Liver (tissue), 2 donors: ENCODE measurements around the gene RHOH.

ENCODE experiments used
- MAX ChIP-seq: IDR thresholded peaks from 2 replicates; pipeline ENCODE4 v1.6.1; 2016; ENCODE audit warnings: antibody characterized with exemption
- TF ChIP-seq, protein P1 (sequence below): fragments of 150-350 bp; IDR thresholded peaks from 2 replicates; pipeline ENCODE4 v1.5.1; 2017; ENCODE audit warnings: improper control_type of control experiment, low read depth, low read length; ENCODE audit not compliant: missing input control
- donor health status: healthy.

DNA sequence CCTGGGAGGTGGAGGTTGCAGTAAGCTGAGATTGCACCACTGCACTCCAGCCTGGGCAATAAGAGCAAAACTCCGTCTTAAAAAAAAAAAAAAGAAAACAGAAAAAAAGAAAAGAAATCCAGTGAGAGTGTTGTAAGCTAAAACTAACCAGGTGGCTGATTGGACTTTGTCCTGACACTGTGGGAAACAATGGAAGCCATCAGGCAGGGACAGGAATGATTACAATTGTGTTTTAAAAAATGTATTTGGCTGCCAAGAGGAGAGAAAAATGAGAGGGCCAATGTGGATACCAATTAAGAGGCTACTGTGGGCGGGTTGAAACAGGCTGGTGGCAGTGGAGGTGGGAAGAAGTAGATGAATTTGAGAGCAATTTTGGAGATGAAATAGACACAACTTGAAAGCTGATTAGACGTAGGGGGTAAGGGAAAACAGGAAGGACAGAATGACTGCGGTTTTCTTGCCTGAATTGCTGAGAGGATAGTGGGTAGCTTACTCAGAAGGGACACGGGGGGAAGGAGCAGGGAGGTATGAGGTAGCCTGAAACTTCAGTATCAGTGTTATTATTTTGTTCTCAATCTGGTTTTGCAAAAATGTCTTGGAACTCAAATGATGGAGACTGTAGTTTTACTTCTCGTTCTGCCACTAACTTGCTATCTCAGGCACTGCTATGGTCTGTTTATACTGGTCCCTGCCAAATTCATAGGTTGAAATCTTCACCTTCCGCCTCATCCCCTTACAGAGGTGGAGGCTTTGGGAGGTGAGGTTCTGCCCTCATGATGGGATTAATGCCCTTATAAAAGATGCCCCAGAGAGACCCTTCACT lies 92.7 kb downstream of the RHOH start:
- TF ChIP-seq, protein P1, sequence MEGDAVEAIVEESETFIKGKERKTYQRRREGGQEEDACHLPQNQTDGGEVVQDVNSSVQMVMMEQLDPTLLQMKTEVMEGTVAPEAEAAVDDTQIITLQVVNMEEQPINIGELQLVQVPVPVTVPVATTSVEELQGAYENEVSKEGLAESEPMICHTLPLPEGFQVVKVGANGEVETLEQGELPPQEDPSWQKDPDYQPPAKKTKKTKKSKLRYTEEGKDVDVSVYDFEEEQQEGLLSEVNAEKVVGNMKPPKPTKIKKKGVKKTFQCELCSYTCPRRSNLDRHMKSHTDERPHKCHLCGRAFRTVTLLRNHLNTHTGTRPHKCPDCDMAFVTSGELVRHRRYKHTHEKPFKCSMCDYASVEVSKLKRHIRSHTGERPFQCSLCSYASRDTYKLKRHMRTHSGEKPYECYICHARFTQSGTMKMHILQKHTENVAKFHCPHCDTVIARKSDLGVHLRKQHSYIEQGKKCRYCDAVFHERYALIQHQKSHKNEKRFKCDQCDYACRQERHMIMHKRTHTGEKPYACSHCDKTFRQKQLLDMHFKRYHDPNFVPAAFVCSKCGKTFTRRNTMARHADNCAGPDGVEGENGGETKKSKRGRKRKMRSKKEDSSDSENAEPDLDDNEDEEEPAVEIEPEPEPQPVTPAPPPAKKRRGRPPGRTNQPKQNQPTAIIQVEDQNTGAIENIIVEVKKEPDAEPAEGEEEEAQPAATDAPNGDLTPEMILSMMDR, result no peak
- TF ChIP-seq MAX, result no peak
